GM12892 (cell line): ENCODE measurements around the gene MME.

Source experiments
- POLR2A ChIP-seq: IDR thresholded peaks from 2 replicates; pipeline ENCODE4 v1.6.1; 2011; ENCODE audit warnings: low read depth, low read length, control low read depth
- POLR2AphosphoS5 ChIP-seq: IDR thresholded peaks from 2 replicates; pipeline ENCODE4 v1.6.1; 2011; ENCODE audit warnings: low read depth, low read length, control low read depth

- TF ChIP-seq POLR2A, result no peak
- no peak for TF ChIP-seq POLR2AphosphoS5
Observed at GRCh38 chr3:155049959-155050358, 30.2 kb upstream of the MME start.
